Hepatocyte (in vitro differentiated cells): Measurements from ENCODE around the gene CPED1. TPM values are rescaled to one million over a fixed set of nuclear protein-coding genes. Genes with fewer than 3 reads are reported as not detected.

ENCODE experiments used
- DNase-seq: peaks from one replicate; pipeline ENCODE4 v3.0.0-alpha.2; 2016; ENCODE audit warnings: low spot score
- H2AFZ ChIP-seq: fragments of 200-600 bp; sonication (generic); 2 replicates; pipeline ENCODE4 v1.6.0; 2016; ENCODE audit warnings: antibody characterized with exemption, mild to moderate bottlenecking
- H3K27ac ChIP-seq: fragments of 200-600 bp; sonication (generic); 2 replicates; pipeline ENCODE4 v1.5.1; 2016; ENCODE audit warnings: mild to moderate bottlenecking
- H3K27me3 ChIP-seq: fragments of 200-600 bp; sonication (generic); 2 replicates; pipeline ENCODE4 v1.6.1; 2016
- H3K36me3 ChIP-seq: fragments of 200-600 bp; sonication (generic); replicated peaks from 2 replicates; pipeline ENCODE4 v1.5.1; 2016; ENCODE audit warnings: low read depth; ENCODE audit not compliant: insufficient read depth
- H3K4me1 ChIP-seq: fragments of 200-600 bp; sonication (generic); 2 replicates; pipeline ENCODE4 v1.5.1; 2016; ENCODE audit warnings: mild to moderate bottlenecking, moderate library complexity; ENCODE audit not compliant: insufficient read depth
- H3K4me2 ChIP-seq: fragments of 200-600 bp; sonication (generic); 2 replicates; pipeline ENCODE4 v1.6.0; 2016
- H3K4me3 ChIP-seq: fragments of 200-600 bp; sonication (generic); 2 replicates; pipeline ENCODE4 v1.5.1; 2016; ENCODE audit warnings: mild to moderate bottlenecking
- H3K79me2 ChIP-seq: fragments of 200-600 bp; sonication (generic); 2 replicates; pipeline ENCODE4 v1.6.0; 2017; ENCODE audit warnings: mild to moderate bottlenecking
- H3K9me2 ChIP-seq: fragments of 200-600 bp; sonication (generic); replicated peaks from 2 replicates; pipeline ENCODE4 v1.6.0; 2017; ENCODE audit warnings: mild to moderate bottlenecking; ENCODE audit not compliant: insufficient read depth
- H3K9me3 ChIP-seq: fragments of 200-600 bp; sonication (generic); 2 replicates; pipeline ENCODE4 v1.5.1; 2016; ENCODE audit warnings: low read depth, mild to moderate bottlenecking
- H4K20me1 ChIP-seq: fragments of 200-600 bp; sonication (generic); 2 replicates; pipeline ENCODE4 v1.6.0; 2016; ENCODE audit warnings: mild to moderate bottlenecking; ENCODE audit not compliant: insufficient read depth, poor library complexity, severe bottlenecking
- CTCF ChIP-seq: fragments of 200-600 bp; sonication (generic); IDR thresholded peaks from 2 replicates; pipeline ENCODE4 v1.5.1; 2016; ENCODE audit warnings: antibody characterized with exemption, mild to moderate bottlenecking; ENCODE audit not compliant: poor library complexity
- EZH2 ChIP-seq: fragments of 200-600 bp; sonication (generic); IDR thresholded peaks from 2 replicates; pipeline ENCODE4 v1.6.1; 2016; ENCODE audit warnings: antibody characterized with exemption, mild to moderate bottlenecking, borderline replicate concordance
- EZH2phosphoT487 ChIP-seq: fragments of 200-600 bp; sonication (generic); IDR thresholded peaks from one replicate; pipeline ENCODE4 v1.6.1; 2018; ENCODE audit warnings: antibody characterized with exemption, mild to moderate bottlenecking, low read depth, moderate library complexity; ENCODE audit not compliant: unreplicated experiment, severe bottlenecking
- WGBS: methylation state at CpG from one replicate; pipeline ENCODE4 v1.1.6; 2016; ENCODE audit warnings: low lambda C conversion rate; ENCODE audit errors: missing lambda C conversion rate; 5-methylcytosine and 5-hydroxymethylcytosine counted together
- polyA plus RNA-seq: library from polyadenylated mRNA; unstranded; fragments of >200 nt; fragmentation: Nextera tagmentation; extraction: Ambion mirVana; gene quantifications from 2 replicates; pipeline ENCODE4 v1.2.1, GENCODE V29; 2016
- total RNA-seq: library from RNA; depleted of rRNA; stranded (reverse); fragments of >200 nt; gene quantifications from 2 replicates; pipeline ENCODE4 v1.2.3, GENCODE V29; 2014

The CPED1 gene
- total and polyA plus RNA-seq, 2 experiments from 2014 or later: 10.1 to 30.5 TPM

GRCh38 chr7:121102619-121103018, 114.1 kb downstream of the CPED1 start:
- Histone ChIP-seq H3K79me2 (no peaks in the 10 kb centered on the region), H2AFZ (no peak overlapping the region), H3K9me2 (no peaks in the 10 kb centered on the region), H3K27ac (no peak overlapping the region), H3K4me2 (no peak overlapping the region), H4K20me1 (no peaks in the 10 kb centered on the region), H3K36me3 (no peaks in the 10 kb centered on the region), H3K27me3 (no peaks in the 10 kb centered on the region), H3K9me3 (no peaks in the 10 kb centered on the region), H3K4me1 (no peaks in the 10 kb centered on the region), H3K4me3 (no peak overlapping the region)
- WGBS: 30% methylated on average over 2 of the region's 2 CpGs
- DNase-seq: peak; percentile 13
- TF ChIP-seq EZH2phosphoT487: no peak
- no peak for TF ChIP-seq EZH2
- TF ChIP-seq CTCF: no peak

GRCh38 chr7:121103086-121103485, 114.6 kb downstream of the CPED1 start:
- Histone ChIP-seq H3K4me2 (no peak overlapping the region), H3K36me3 (no peaks in the 10 kb centered on the region), H2AFZ (no peak overlapping the region), H4K20me1 (no peaks in the 10 kb centered on the region), H3K9me3 (no peaks in the 10 kb centered on the region), H3K4me1 (no peaks in the 10 kb centered on the region), H3K27ac (no peak overlapping the region), H3K27me3 (no peaks in the 10 kb centered on the region), H3K79me2 (no peaks in the 10 kb centered on the region), H3K9me2 (no peaks in the 10 kb centered on the region), H3K4me3 (no peak overlapping the region)
- no peak for DNase-seq
- WGBS: 58% methylated on average over 2 of the region's 2 CpGs
- TF ChIP-seq EZH2phosphoT487 (no peak), EZH2 (no peak), CTCF (no peak)

GRCh38 chr7:121103579-121103978, 115.1 kb downstream of the CPED1 start:
- Histone ChIP-seq H3K79me2 (no peaks in the 10 kb centered on the region), H3K4me1 (no peaks in the 10 kb centered on the region), H3K27me3 (no peaks in the 10 kb centered on the region), H3K36me3 (no peaks in the 10 kb centered on the region), H2AFZ (no peak overlapping the region), H3K4me3 (no peak overlapping the region), H4K20me1 (no peaks in the 10 kb centered on the region), H3K27ac (no peak overlapping the region), H3K4me2 (no peak overlapping the region), H3K9me3 (no peaks in the 10 kb centered on the region), H3K9me2 (no peaks in the 10 kb centered on the region)
- DNase-seq: no peak
- no peak for TF ChIP-seq EZH2phosphoT487
- no peak for TF ChIP-seq EZH2
- TF ChIP-seq CTCF: no peak
- WGBS: 50% methylated on average over 2 of the region's 2 CpGs

- no peak overlapping the region for H3K4me3 ChIP-seq
- no peaks in the 10 kb centered on the region for H4K20me1 ChIP-seq
- TF ChIP-seq CTCF: no peak
- no peaks in the 10 kb centered on the region for H3K9me3 ChIP-seq
- no peaks in the 10 kb centered on the region for H3K9me2 ChIP-seq
- DNase-seq: no peak
- no peak overlapping the region for H2AFZ ChIP-seq
- no peak overlapping the region for H3K27ac ChIP-seq
- H3K79me2 ChIP-seq: no peaks in the 10 kb centered on the region
- H3K4me1 ChIP-seq: no peaks in the 10 kb centered on the region
- H3K27me3 ChIP-seq: no peaks in the 10 kb centered on the region
- H3K36me3 ChIP-seq: no peaks in the 10 kb centered on the region
- no peak overlapping the region for H3K4me2 ChIP-seq
- WGBS: 57% methylated on average over 5 of the region's 5 CpGs
Observed at GRCh38 chr7:121105262-121105661, 116.8 kb downstream of the CPED1 start.
